IPS DF 6.9 (cell line): ENCODE results near the gene NR2C2AP.
"Not testable (repeated sequence)": the region's sequence is repeated elsewhere in the genome, so short reads cannot be mapped to it uniquely, and the experiment has no call there.

Experiments used
- DNase-seq: peaks from one replicate; pipeline ENCODE4 v3.0.0-alpha.2; 2013; ENCODE audit warnings: low read depth, low spot score
- H3K27ac ChIP-seq: one replicate; pipeline ENCODE4 v1.5.1; 2013; ENCODE audit warnings: low read length, control low read depth
- H3K27me3 ChIP-seq: 2 replicates; pipeline ENCODE4 v1.6.1; 2013; ENCODE audit warnings: mild to moderate bottlenecking, low read length; ENCODE audit not compliant: control insufficient read depth, insufficient read depth
- H3K36me3 ChIP-seq: 2 replicates; pipeline ENCODE4 v1.6.1; 2013; ENCODE audit warnings: low read length; ENCODE audit not compliant: control insufficient read depth, insufficient read depth
- H3K4me1 ChIP-seq: 2 replicates; pipeline ENCODE4 v1.6.1; 2013; ENCODE audit warnings: low read length; ENCODE audit not compliant: control insufficient read depth, insufficient read depth
- H3K4me3 ChIP-seq: 2 replicates; pipeline ENCODE4 v1.5.1; 2013; ENCODE audit warnings: mild to moderate bottlenecking, low read length
- H3K9me3 ChIP-seq: 2 replicates; pipeline ENCODE4 v1.6.1; 2013; ENCODE audit warnings: low read length, inconsistent platforms; ENCODE audit not compliant: control insufficient read depth, insufficient read depth
- whole genome bisulfite sequencing: extraction: QIAGEN DNeasy Blood & Tissue Kit; methylation state at CpG from one replicate; pipeline ENCODE4 v1.1.7; 2013; ENCODE audit warnings: mixed read lengths, missing lambda C conversion rate; ENCODE audit not compliant: insufficient read length, insufficient coverage; 5-methylcytosine and 5-hydroxymethylcytosine counted together

NR2C2AP gene

GRCh38 chr19:19185853-19186740 lies 17.1 kb downstream of the NR2C2AP start:
- WGBS = no CpG with 5 or more reads among the region's 9 CpGs
- Histone ChIP-seq H3K9me3 (no peaks in the 10 kb centered on the region), H3K36me3 (no peaks in the 10 kb centered on the region), H3K27ac (no peak overlapping the region), H3K27me3 (no peaks in the 10 kb centered on the region), H3K4me1 (no peaks in the 10 kb centered on the region), H3K4me3 (no peak overlapping the region)
- DNase-seq = peak; percentile 70

DNA sequence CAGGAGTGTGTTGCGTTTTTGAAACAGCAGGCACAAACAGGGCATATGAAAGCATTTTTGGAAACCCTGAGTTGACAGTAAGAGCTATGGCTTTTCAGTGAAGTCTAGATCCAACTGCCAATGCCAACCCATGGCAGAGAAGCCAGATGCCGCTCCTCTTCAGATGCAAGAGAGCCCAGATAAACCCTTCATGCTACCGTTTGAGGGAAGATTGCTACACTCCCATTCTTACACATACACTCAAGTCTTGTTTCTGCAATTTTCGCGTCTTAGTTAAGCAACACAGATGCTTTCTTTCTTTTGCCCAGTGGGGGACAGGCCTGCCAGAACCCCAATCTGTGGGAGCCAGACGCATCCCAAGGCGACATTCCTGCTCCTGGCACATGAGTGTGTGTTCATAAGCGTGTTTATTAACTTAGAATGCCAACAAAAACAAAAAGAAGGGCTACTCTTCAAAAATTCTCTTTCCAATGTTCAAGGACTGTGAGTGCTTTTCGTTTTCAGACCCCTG lies 21.7 kb downstream of the NR2C2AP start:
- no peak overlapping the region for H3K27ac ChIP-seq
- H3K36me3 ChIP-seq = no peaks in the 10 kb centered on the region
- H3K4me1 ChIP-seq = no peaks in the 10 kb centered on the region
- H3K27me3 ChIP-seq = no peaks in the 10 kb centered on the region
- no peak for DNase-seq
- no peaks in the 10 kb centered on the region for H3K9me3 ChIP-seq
- WGBS = no CpG with 5 or more reads among the region's 9 CpGs
- no peak overlapping the region for H3K4me3 ChIP-seq

DNA sequence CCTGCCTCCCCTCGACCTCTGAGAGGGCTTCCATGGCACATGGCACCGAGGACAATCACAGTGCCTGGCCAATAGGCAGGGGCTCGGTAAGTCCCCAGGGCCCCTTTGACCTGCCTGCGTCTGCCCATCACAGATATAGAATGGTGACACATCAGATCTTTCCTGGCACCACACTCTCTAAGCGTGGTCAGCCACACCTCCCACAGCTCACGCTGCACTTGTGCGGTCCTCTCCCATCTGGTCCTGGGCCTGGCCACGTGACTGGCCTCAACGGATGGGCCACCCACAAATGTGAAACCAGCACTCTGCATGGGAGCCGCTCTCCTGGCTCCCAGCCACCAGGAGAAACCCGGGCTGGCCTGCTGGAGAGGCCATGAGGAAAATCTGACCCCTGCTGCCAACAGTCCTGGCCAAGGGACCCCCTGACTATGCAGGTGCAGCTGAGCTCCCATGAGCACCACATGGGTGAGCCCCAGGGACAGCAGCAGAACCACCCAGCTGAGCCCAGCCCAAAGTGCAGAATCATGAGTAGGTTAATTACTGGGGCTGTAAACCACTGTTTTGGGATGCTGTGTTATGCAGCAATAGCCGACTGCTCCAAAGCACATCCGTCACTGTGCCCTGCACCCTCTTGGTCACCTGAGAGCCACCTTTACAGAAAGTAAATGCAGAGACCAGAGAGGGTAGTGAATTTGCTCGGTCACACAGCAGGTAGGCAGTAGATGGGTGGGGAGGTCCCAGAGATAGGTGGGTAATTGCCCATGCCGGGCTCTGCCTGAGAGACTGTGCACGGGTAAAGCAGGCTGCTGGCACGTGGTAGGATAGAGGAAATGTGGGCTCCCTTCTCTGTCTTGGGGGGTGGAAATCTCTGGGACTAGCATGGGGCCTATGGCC lies 23.4 kb downstream of the NR2C2AP start:
- DNase-seq = no peak
- WGBS = no CpG with 5 or more reads among the region's 17 CpGs
- Histone ChIP-seq H3K9me3 (no peaks in the 10 kb centered on the region), H3K36me3 (no peaks in the 10 kb centered on the region), H3K27me3 (no peaks in the 10 kb centered on the region), H3K4me1 (no peaks in the 10 kb centered on the region), H3K4me3 (no peak overlapping the region), H3K27ac (no peak overlapping the region)

DNA sequence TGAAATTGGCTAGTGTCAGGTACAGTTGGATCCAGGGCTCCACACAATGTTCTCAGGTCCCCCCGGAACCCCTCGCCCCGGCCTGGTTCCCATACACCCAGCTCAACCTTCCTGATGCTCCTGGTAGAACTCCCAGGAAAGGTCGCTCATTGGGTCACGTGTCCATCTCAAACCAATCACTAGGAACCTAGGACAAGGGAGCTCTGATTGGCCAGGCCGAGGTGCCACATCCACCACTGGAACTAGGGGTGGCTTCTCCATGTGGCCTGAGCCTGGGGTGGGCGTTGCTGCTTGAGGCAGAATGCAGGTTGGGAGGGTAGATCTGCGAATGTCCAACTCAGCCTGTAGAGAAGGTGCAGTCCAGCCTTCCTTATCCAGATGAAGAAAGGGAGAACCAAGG lies 26.3 kb downstream of the NR2C2AP start:
- Histone ChIP-seq H3K27me3 (no peaks in the 10 kb centered on the region), H3K4me1 (0 out of 2 replicates have a peak, but pooled peaks cover 2% of the 10 kb centered on the region), H3K36me3 (no peaks in the 10 kb centered on the region), H3K9me3 (no peaks in the 10 kb centered on the region), H3K27ac (no peak overlapping the region), H3K4me3 (no peak overlapping the region)
- WGBS = no CpG with 5 or more reads among the region's 8 CpGs
- no peak for DNase-seq

GRCh38 chr19:19173243-19173642 lies 30.0 kb downstream of the NR2C2AP start:
- H3K4me3 ChIP-seq, H3K4me1 ChIP-seq, H3K27ac ChIP-seq, DNase-seq, H3K36me3 ChIP-seq, H3K9me3 ChIP-seq, H3K27me3 ChIP-seq: not testable (repeated sequence)
- no CpG with 5 or more reads among the region's 5 CpGs for WGBS

DNA sequence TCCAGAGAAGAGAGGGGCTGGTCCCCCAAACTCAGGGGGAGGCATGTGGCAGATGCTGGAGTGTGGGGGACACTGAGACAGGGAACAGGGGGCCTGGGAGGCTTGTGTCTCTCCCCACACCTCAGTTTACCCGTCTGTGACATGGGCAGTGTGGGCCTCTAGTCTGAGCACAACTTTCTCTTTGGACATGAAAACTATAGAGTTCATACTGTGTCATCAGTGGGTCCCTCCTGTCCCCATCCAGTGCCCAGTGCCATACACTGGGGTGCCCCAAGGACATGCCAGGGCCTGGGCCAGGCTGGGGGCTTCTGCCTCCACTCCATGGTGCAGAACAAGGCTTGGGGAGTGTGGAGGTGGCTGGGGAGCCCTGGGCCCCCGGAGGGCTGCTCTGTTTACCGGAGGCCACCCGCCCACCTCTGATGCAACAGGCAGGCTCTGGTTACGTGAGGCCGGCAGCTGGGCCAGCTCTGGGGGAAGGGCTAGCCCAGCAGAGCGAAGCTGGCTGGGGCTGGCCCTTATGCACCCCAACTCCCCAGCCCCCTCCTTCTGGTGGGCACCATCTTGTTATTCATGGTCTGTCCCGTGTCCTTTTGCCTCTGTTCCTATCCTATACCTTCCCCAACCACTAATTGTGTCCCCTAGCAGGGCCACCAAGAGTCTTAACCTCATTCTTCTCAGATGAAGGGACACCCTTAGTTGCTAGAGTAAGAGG lies 31.2 kb downstream of the NR2C2AP start:
- Histone ChIP-seq H3K4me1 (0 out of 2 replicates have a peak, but pooled peaks cover 5% of the 10 kb centered on the region), H3K9me3 (no peaks in the 10 kb centered on the region), H3K36me3 (no peaks in the 10 kb centered on the region), H3K4me3 (no peak overlapping the region), H3K27me3 (peaks cover 4% of the 10 kb centered on the region; the same call in 1 of the 2 replicates), H3K27ac (no peak overlapping the region)
- no peak for DNase-seq
- WGBS = no CpG with 5 or more reads among the region's 8 CpGs

DNA sequence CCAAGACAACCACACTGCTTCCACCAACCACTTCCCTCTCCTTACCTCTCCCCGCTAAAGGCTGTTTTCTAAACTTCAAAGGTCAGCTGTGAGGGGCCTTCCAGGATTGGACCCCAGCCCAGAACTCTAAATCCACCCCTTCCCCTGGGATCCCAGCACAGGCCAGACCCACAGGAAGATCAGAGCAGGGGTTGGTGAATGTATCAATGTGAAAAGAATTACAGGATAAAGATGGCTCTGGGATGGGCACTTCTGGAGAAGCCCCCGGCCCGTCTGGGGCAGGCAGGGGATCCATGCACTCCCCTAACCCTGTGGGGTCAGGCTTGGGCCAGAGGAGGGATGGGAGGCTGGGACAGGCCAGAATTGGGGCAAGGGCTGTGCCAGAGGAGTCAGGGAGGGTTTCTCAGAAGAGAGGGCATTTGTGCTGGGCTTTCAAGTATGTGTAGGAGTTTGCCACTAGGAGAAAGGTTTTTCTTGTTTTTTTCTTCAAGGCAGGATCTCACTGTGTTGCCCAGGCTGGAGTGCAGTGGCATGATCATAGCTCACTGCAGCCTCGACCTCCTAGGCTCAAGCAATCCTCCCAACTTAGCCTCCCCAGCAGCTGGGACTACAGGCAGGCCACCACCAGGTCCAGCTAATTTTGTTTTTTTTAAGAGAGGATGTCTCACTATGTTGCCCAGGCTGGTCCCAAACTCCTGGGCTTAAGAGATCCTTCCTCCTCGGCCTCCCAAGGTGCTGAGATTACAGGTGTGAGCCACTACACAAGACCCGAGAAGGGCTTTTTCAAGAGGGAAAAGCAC lies 32.1 kb downstream of the NR2C2AP start:
- DNase-seq = no peak
- peaks cover 4% of the 10 kb centered on the region; the same call in 1 of the 2 replicates for H3K27me3 ChIP-seq
- H3K9me3 ChIP-seq = no peaks in the 10 kb centered on the region
- no CpG with 5 or more reads among the region's 6 CpGs for WGBS
- H3K4me1 ChIP-seq = 0 out of 2 replicates have a peak, but pooled peaks cover 5% of the 10 kb centered on the region
- H3K36me3 ChIP-seq = no peaks in the 10 kb centered on the region
- H3K4me3 ChIP-seq = no peak overlapping the region; the same call in 1 of the 2 replicates
- H3K27ac ChIP-seq = no peak overlapping the region

- DNase-seq = peak; percentile 72
- Histone ChIP-seq H3K36me3 (no peaks in the 10 kb centered on the region), H3K27ac (no peak within 1 kb of the TSS), H3K4me1 (0 out of 2 replicates have a peak, but pooled peaks cover 5% of the 10 kb centered on the region), H3K9me3 (no peaks in the 10 kb centered on the region), H3K27me3 (peaks cover 4% of the 10 kb centered on the region; the same call in 1 of the 2 replicates), H3K4me3 (peak within 1 kb of the TSS; percentile 14)
- WGBS = no CpG with 5 or more reads among the region's 56 CpGs
Measured at GRCh38 chr19:19170053-19170872, 33.0 kb downstream of the NR2C2AP start, which contains the start of gene MEF2B. Gene MEF2B (minus strand): TSS chr19:19170263. CDS start chr19:19150735, 19,528 bp downstream.
